Inflammatory macrophage treated with lipopolysaccharide for 1 hour (primary cell): Measurements from ENCODE around the gene UAP1L1.

Experiments
- DNase-seq, 2 donors: peaks; one replicate each; pipeline ENCODE4 v3.0.0-alpha.2; 2020 to 2022

Gene UAP1L1

GRCh38 chr9:137103206-137103999 is 26.1 kb downstream of the UAP1L1 start:
- DNase-seq = no peak

DNA sequence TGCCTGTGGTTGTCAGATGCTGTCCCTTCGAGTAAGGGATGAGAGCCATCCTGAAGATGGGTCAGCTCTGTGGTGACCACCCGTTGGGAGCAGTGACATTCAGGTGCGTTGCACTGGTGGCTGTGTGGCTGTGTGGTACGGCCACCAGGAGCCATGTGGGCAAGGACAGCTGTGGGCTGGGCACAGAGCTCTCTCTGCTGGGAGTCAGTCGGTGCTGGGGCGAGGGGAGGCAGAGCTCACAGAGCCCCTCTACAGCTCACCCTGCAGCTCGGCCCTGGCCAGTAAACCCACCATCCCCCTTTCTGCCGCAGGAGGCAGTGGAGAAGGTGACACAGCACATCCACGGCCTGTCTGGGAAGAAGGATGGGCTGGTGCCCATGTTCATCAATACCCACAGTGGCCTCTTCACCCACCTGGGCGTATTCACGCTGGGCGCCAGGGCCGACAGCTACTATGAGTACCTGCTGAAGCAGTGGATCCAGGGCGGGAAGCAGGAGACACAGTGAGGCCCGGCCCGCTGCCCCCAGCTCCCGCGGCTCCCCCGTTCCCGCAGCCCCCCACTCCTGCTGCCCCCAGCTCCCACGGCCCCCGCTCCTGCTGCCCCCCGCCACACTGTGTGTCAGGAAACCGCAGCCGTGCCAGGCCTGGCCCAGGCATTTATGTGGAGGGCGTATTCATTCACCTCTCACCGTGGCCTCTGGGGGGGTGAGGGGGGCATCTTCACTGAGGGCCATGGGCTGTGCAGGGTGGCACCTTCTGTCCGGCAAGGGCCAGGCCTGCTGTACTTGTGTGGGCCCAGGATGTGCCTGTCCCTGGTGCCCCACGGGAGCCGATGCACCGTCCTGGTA is 28.7 kb downstream of the UAP1L1 start:
- no peak for DNase-seq

DNA sequence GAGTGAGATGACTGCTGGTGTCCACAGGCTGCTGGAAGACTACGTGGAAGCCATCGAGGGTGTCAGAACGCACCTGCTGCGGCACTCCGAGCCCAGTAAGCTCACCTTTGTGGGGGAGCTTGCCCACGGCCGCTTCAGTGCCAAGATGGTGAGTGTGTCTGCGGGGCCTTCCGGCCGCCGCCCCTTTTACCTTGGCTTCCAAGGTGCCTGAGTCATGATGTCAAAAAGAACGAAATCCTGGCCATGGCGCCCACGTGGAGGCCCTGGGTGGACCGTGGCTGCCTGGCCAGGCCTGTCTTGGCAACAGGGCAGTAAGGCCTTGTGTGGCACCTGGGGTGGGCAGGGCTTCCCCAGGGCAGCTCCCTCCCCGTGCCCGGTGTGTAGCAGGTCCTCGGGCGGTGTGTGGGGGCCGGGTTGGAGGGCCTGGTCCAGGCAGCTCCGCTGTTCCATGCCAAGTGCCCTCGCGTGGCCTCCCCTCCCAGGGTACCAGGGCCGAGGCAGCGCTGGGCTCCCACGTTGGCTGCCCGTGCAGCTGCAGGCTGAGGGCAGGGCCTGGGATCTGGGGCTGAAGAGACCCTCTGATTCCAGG is 29.4 kb downstream of the UAP1L1 start:
- DNase-seq = no peak

DNA sequence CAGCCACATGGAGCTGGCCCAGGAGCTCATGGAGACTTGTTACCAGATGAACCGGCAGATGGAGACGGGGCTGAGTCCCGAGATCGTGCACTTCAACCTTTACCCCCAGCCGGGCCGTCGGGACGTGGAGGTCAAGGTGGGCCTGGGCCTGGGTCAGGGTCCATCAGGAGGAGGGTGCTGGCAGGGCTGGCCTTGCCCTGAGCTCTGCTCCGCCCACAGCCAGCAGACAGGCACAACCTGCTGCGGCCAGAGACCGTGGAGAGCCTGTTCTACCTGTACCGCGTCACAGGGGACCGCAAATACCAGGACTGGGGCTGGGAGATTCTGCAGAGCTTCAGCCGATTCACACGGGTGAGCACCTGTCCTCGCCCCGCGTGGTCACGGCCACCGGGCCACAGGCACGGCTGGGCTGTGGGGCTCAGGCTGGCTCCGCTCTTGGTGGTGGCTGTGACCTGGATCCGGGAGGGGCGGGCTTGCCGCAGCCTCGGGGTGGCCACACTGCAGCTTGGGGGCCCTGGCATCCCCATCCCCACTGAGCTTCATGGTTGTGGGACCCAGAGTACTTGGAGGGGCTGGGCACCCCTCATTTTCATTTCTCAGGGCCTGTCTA is 30.1 kb downstream of the UAP1L1 start:
- DNase-seq = no peak

DNA sequence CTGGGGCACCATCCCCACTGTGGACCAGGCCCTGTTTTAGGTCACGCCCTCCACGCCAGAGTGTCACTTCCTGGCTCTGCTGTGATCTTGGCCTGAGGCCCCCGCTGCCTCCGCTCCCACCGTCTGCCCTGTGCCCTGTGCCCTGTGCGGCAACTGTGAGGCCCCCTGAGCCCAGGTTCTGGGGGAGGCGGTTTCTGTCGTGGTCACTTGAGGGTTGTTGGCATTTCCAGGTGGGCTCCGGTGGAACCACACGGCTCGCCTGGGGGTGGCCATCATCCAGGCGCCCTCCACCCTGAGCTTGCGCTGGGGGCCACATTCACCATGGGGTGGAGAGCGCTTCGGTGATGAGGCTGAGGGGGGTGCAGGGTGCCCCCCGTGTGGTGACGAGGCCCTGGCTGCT is 30.7 kb downstream of the UAP1L1 start:
- DNase-seq = no peak

DNA sequence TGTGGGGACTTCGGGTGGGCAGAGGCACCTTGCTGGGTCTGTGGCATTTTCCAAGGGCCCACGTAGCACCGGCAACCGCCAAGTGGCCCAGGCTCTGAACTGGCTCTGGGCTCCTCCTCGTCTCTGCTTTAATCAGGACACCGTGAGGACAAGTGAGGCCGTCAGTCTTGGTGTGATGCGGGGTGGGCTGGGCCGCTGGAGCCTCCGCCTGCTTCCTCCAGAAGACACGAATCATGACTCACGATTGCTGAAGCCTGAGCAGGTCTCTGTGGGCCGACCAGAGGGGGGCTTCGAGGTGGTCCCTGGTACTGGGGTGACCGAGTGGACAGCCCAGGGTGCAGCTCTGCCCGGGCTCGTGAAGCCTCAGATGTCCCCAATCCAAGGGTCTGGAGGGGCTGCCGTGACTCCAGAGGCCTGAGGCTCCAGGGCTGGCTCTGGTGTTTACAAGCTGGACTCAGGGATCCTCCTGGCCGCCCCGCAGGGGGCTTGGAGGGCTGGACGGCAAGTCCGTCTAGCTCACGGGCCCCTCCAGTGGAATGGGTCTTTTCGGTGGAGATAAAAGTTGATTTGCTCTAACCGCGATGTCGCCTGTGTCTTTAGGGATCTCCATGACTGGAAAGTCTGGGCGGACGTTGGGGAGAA is 31.4 kb downstream of the UAP1L1 start:
- no peak for DNase-seq

DNA sequence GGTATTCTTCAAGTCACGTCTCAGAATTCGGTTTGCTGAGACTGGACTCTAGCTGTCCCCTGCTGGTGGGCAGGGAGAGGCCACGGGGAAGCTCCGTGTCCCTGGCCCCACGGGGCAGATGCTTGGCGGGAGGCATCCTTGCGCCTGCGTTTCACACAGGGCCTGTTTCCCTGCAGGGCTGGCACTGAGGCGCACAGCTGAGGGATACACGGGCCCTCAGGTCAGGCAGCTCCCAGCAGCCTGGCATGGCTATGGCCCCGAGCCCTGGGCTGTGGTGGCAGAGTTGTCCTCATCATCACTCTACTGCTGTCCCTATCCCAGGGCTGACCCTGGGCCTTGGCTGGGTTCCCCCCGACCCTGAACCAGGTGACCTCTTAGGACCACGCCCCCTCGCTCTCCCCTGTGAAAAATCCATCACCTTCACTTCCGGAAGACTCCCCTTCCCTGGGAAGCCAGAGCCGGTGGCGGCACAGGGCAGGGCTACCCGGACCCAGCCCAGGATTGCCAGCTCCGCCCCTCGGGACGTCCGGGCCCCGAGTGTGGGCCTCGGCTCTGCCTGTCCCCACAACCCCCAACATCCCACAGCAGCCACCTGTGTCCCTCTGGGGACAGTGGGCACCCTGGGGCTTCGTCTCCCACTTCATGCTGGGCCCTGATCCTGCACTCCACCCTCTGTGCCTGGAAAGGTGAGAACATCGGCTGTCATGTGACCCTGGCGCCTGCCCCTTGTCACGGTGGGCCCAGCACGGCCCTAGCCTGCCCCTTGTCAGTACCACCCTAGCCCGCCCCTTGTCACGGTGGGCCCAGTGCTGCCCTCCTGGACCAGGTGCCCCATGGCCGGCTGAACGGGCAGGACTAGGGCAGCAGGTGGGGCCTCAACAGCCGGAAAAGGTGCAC is 32.2 kb downstream of the UAP1L1 start:
- DNase-seq = no peak

DNA sequence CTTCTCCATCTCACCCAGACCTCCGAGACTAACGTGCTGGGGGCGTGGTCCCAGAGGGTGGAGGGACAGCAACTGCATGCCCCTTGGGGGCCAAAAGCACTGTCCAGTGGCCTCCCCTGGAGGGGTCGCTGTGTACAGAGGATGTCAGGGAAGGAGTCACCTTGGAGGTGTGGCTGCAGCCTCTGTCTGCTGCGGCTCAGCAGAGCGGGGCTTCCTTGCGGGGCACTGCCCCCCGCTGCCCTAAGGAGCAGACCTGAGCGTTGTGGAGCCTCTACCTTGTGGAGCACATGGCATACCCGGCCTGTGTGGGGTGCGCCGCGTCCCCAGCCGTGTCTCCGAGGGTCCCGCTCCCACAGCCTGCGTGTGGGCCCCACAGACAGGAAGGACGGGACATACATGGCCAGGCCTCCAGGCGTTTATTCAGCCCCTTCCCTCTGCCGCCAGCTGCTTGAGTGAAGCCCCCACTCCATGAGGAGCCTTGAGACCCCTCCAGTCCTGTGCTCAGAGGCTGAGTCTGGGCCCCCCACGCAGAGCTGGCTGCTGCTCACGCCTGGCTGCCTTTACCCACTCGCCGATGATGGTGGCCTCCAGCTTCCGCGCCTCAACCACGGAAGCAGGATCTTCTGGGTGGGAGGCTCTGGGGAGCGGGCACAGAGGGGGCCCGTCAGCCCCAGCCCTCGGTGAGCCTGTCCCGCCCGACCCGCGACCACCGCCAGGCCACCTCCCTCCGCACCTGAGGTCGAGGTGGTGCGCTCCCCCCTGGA is 33.0 kb downstream of the UAP1L1 start:
- DNase-seq = no peak

GRCh38 chr9:137110911-137111787 is 33.8 kb downstream of the UAP1L1 start:
- no peak for DNase-seq

GRCh38 chr9:137111788-137112563 is 34.7 kb downstream of the UAP1L1 start:
- no peak for DNase-seq

GRCh38 chr9:137112564-137113384 is 35.5 kb downstream of the UAP1L1 start:
- no peak for DNase-seq

DNA sequence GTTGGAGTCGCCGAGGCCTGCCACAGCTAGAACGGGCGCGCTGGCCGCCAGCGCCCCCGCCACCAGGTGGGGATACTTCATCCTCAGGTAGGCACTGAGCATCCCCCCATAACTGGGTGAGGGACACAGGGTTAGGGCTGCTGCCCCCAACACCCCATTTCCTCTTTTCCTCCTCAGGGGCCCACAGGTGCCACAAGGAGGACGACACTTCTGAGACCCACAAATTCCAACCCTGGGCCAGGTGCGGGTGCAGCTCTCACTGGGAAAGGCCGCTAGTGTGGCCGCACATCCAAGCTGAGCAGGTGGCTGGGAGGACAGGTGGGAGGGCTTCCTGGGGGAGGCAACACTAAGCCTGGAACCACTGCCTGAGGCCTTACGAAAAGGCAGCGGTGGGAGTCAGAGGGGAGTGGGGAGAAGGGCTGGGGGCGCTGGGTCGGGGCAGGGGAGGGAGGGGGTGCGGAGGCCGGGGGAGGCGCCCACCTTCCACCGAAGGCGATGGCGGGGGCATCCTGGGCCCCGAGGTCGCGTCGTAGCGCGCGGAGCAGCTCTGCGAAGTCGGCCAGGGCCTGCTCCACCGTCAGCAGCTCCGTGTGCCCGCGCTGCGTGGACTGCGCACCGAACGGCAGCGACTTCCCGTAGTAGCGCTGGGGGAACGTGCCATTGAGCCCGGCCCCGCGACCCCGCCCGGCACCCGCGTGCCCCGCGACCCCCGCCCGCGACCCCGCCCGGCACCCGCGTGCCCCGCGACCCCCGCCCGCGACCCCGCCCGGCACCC is 36.3 kb downstream of the UAP1L1 start:
- no peak for DNase-seq

- DNase-seq = no peak
Measured at GRCh38 chr9:137114220-137114612, 36.9 kb downstream of the UAP1L1 start.

DNA sequence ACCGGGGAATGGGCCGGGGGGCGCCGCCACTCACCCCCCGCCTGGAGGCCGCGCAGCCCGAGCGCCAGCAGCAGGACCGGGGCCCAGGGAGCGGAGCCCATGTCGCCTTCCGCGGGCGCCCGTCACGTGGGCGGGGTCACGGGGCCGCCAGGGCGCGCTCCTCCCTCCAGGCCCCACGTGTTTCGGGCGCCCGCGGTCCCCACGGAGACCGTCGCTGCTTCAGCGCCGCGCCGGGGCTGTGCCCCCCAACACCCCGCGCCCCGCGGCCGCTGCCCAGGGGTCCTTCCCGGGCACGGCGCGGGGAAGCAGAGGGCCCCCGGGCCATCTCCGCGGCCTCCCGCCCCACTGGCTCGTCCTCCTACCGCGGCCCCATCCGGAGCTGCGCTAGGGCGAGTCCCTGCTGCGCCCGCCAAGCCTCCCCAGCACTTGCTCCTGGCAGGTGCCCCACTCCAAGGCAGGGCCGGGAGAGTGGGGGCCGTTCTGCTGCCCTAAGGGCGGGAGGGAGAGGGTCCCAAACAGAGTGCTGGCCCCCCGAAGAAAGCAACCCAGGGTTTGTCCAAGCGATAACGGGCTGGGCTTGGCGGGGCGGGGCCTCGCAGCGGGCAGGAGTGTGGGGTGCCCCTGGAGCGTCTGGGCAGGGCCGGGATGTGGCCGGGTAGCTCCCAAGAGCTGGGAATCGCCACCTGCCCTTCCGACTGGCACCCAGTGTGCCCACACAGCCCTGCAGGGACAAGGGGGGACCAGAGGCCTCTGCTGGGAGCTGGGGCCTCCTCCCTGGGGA is 37.5 kb downstream of the UAP1L1 start, which contains the start of gene DPP7:
Gene DPP7, minus strand, starts transcription at position 121 of the 781 bp plus-strand sequence. Its CDS starts 20 bp downstream, at position 101.
- DNase-seq = peak; percentile 67 to 82

GRCh38 chr9:137115394-137116026 is 38.2 kb downstream of the UAP1L1 start:
- no peak for DNase-seq

DNA sequence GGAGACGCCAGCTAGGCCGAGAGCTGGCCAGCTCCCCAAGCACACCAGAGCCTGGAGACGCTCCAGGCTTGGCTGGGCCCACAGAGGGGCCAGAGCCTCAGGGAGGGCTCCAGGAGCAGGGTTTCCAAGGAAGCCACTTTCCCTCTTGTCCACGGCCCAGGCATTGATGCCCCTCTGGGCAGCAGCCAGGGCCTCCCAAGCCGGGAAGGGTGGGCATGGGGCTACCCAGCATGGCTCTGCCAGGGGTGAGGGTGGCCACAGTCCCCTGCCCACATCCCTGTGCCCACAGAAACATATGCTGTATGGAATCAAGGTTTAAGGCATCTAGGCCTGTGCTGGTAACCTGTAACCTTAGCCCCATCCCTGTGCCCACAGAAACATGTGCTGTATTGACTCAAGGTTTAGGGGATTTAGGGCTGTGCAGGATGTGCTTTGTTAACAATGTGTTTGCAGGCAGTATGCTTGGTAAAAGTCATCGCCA is 38.8 kb downstream of the UAP1L1 start:
- DNase-seq = no peak
